Parathyroid adenoma (tissue), 2 donors: ENCODE results near the gene TIMM29.

Experiments
- H2AFZ ChIP-seq: fragments of 300-600 bp; sonication (generic); one replicate; pipeline ENCODE4 v1.7.0; 2017; ENCODE audit warnings: antibody characterized with exemption, mild to moderate bottlenecking
- H3K27ac ChIP-seq: fragments of 300-600 bp; sonication (generic); one replicate; pipeline ENCODE4 v1.7.0; 2017
- H3K27me3 ChIP-seq: fragments of 300-600 bp; sonication (generic); one replicate; pipeline ENCODE4 v1.7.0; 2017; ENCODE audit warnings: low read length; ENCODE audit not compliant: control insufficient read depth, insufficient read depth
- H3K36me3 ChIP-seq: fragments of 300-600 bp; sonication (generic); one replicate; pipeline ENCODE4 v1.7.0; 2017; ENCODE audit warnings: low read length; ENCODE audit not compliant: control insufficient read depth, insufficient read depth
- H3K4me1 ChIP-seq: fragments of 300-600 bp; sonication (generic); one replicate; pipeline ENCODE4 v1.7.0; 2017; ENCODE audit warnings: control low read depth
- H3K4me2 ChIP-seq: fragments of 300-600 bp; sonication (generic); one replicate; pipeline ENCODE4 v1.7.0; 2017; ENCODE audit warnings: low read length
- H3K4me3 ChIP-seq: fragments of 300-600 bp; sonication (generic); one replicate; pipeline ENCODE4 v1.7.0; 2017; ENCODE audit warnings: low read depth, low read length
- H3K79me2 ChIP-seq: fragments of 300-600 bp; sonication (generic); one replicate; pipeline ENCODE4 v1.7.0; 2017; ENCODE audit warnings: control low read depth
- H3K9ac ChIP-seq: fragments of 300-600 bp; sonication (generic); one replicate; pipeline ENCODE4 v1.7.0; 2017; ENCODE audit warnings: mild to moderate bottlenecking
- H3K9me3 ChIP-seq: fragments of 300-600 bp; sonication (generic); one replicate; pipeline ENCODE4 v1.7.0; 2017; ENCODE audit warnings: low read length; ENCODE audit not compliant: control insufficient read depth
- TF ChIP-seq, protein P1 (sequence below): fragments of 300-600 bp; sonication (generic); IDR thresholded peaks from one replicate; pipeline ENCODE4 v1.7.0; 2017; ENCODE audit warnings: antibody characterized with exemption, mild to moderate bottlenecking
- donor health status: primary hyperparathyroidism.

The TIMM29 gene

GRCh38 chr19:10928563-10929401 lies at the start of gene TIMM29, which contains the start of gene YIPF2:
Gene TIMM29 (plus strand): TSS chr19:10928811. CDS start chr19:10928823, 12 bp downstream.
Gene YIPF2 (minus strand): TSS chr19:10928639. CDS start chr19:10928410, 229 bp downstream.
- TF ChIP-seq, protein P1, sequence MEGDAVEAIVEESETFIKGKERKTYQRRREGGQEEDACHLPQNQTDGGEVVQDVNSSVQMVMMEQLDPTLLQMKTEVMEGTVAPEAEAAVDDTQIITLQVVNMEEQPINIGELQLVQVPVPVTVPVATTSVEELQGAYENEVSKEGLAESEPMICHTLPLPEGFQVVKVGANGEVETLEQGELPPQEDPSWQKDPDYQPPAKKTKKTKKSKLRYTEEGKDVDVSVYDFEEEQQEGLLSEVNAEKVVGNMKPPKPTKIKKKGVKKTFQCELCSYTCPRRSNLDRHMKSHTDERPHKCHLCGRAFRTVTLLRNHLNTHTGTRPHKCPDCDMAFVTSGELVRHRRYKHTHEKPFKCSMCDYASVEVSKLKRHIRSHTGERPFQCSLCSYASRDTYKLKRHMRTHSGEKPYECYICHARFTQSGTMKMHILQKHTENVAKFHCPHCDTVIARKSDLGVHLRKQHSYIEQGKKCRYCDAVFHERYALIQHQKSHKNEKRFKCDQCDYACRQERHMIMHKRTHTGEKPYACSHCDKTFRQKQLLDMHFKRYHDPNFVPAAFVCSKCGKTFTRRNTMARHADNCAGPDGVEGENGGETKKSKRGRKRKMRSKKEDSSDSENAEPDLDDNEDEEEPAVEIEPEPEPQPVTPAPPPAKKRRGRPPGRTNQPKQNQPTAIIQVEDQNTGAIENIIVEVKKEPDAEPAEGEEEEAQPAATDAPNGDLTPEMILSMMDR, result no peak
- Histone ChIP-seq H3K27ac (peak within 1 kb of the TSS; percentile 52), H3K4me1 (peaks cover 4% of the 10 kb centered on the region), H3K9me3 (no peaks in the 10 kb centered on the region), H3K4me3 (peak within 1 kb of the TSS; percentile 88), H3K36me3 (no peaks in the 10 kb centered on the region), H3K4me2 (peak within 1 kb of the TSS; percentile 64), H3K9ac (peak within 1 kb of the TSS; percentile 91), H2AFZ (peak within 1 kb of the TSS; percentile 14), H3K79me2 (peaks cover 32% of the 10 kb centered on the region), H3K27me3 (no peaks in the 10 kb centered on the region)

DNA sequence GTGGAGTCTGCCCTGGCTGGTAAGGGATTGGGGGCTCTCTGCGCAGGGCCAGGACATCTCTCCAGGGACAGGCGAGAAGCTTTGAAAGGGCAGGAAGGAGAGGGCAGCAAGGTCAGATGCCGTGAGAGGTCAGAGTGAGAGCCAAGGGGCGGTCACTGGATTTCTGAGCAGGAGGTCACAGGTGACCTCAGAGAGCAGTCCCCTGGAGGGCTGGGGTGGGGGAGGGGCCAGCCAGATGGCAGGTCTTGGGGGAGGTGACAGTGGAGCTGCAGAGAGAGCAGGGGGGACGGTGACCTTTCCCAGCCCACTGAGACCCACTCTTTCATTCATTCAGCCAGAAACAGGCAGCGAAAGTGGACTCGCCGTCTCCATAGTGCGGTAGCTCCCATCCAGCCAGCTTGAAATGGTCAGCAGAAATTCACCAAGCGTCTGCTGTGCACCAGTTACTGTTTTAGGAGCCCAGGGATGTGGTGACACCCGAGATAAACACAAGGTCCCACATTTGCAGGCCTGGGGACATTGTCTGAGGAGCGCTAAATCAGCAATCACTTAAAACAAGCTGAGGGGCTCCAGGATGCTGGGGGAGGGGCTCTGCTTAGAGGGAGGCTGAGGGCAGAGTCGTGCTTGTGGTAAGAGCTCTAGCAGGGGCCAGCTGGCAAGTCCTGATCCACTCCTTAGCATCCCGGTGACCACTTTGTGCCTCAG lies 47.1 kb upstream of the TIMM29 start:
- Histone ChIP-seq H3K4me2 (no peak overlapping the region), H3K4me3 (no peak overlapping the region), H3K4me1 (peaks cover 2% of the 10 kb centered on the region), H3K9me3 (no peaks in the 10 kb centered on the region), H3K27me3 (no peaks in the 10 kb centered on the region), H3K9ac (no peak overlapping the region), H2AFZ (no peak overlapping the region), H3K79me2 (peaks cover 81% of the 10 kb centered on the region), H3K27ac (no peak overlapping the region), H3K36me3 (no peaks in the 10 kb centered on the region)
- TF ChIP-seq, protein P1, result no peak

DNA sequence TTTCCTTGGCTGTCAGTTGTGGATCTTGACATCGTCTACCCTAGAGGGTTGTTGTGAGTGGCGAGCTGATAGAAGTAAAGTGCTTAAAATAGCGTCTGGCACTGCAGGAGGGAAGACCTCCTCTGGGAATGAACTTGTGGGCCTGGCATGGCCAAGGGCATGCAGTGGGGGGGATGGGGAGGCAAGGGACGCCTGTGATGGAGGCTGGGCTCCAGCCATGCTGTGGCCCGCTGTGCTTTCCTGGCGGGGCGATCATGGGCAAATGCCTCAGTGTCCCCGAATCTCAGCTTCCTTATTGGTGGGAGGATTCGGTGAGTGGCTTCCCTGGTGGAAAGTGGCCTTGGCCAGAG lies 46.5 kb upstream of the TIMM29 start:
- TF ChIP-seq, protein P1, result no peak
- Histone ChIP-seq H3K9ac (no peak overlapping the region), H3K36me3 (no peaks in the 10 kb centered on the region), H3K9me3 (no peaks in the 10 kb centered on the region), H3K27me3 (no peaks in the 10 kb centered on the region), H3K4me3 (no peak overlapping the region), H3K79me2 (peaks cover 81% of the 10 kb centered on the region), H3K27ac (no peak overlapping the region), H3K4me2 (no peak overlapping the region), H2AFZ (no peak overlapping the region), H3K4me1 (peaks cover 2% of the 10 kb centered on the region)

DNA sequence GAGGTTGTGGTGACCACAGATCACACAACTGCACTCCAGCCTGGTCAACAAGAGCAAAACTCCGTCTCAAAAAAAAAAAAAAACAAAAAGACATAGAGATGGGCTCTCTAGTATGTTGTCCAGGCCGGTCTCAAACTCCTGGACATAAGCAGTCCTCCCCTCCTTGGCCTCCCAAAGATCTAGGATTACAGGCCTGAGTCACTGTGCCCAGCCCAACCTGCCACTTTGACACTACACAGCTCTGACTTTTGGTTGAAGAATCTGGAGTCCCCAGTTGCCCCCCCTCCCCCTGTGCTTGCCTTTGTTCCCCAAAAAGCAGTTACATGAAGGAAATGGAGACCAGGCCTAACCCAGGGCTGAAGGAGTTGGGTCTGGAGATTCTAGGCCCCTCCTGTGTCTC lies 44.3 kb upstream of the TIMM29 start:
- no peaks in the 10 kb centered on the region for H3K36me3 ChIP-seq
- H3K4me3 ChIP-seq, result no peak overlapping the region
- H3K9ac ChIP-seq, result no peak overlapping the region
- H3K79me2 ChIP-seq, result peaks cover 70% of the 10 kb centered on the region
- TF ChIP-seq, protein P1, result no peak
- H3K27ac ChIP-seq, result no peak overlapping the region
- no peak overlapping the region for H3K4me2 ChIP-seq
- no peaks in the 10 kb centered on the region for H3K9me3 ChIP-seq
- H3K27me3 ChIP-seq, result no peaks in the 10 kb centered on the region
- H2AFZ ChIP-seq, result no peak overlapping the region
- peaks cover 2% of the 10 kb centered on the region for H3K4me1 ChIP-seq
